H7 (cell line): ENCODE results near the gene CYP2W1. TPM values are rescaled to one million over a fixed set of nuclear protein-coding genes. Genes with fewer than 3 reads are reported as not detected.
A peak's percentile ranks its signal among the peaks of the same experiment; 100 is the strongest.

Experiments used
- DNase-seq: peaks from one replicate; pipeline ENCODE4 v3.0.0; 2012
- H3K27me3 ChIP-seq: 2 replicates; pipeline ENCODE4 v1.6.0; 2011; ENCODE audit warnings: mild to moderate bottlenecking, low read length; ENCODE audit not compliant: control insufficient read depth, insufficient read depth
- H3K36me3 ChIP-seq: replicated peaks from 2 replicates; pipeline ENCODE4 v1.5.1; 2011; ENCODE audit warnings: low read length; ENCODE audit not compliant: control insufficient read depth, insufficient read depth
- H3K4me3 ChIP-seq: 2 replicates; pipeline ENCODE4 v1.5.1; 2011; ENCODE audit warnings: low read depth, mild to moderate bottlenecking, control low read depth, low read length, moderate library complexity; ENCODE audit not compliant: insufficient read depth
- total RNA-seq: library from RNA; depleted of rRNA; stranded (reverse); fragments of >200 nt; shearing (Covaris generic); gene quantifications from 2 replicates; pipeline ENCODE4 v1.2.3, GENCODE V29; 2014

CYP2W1 gene
- total RNA-seq, 1 experiment from 2014 or later = not detected

DNA sequence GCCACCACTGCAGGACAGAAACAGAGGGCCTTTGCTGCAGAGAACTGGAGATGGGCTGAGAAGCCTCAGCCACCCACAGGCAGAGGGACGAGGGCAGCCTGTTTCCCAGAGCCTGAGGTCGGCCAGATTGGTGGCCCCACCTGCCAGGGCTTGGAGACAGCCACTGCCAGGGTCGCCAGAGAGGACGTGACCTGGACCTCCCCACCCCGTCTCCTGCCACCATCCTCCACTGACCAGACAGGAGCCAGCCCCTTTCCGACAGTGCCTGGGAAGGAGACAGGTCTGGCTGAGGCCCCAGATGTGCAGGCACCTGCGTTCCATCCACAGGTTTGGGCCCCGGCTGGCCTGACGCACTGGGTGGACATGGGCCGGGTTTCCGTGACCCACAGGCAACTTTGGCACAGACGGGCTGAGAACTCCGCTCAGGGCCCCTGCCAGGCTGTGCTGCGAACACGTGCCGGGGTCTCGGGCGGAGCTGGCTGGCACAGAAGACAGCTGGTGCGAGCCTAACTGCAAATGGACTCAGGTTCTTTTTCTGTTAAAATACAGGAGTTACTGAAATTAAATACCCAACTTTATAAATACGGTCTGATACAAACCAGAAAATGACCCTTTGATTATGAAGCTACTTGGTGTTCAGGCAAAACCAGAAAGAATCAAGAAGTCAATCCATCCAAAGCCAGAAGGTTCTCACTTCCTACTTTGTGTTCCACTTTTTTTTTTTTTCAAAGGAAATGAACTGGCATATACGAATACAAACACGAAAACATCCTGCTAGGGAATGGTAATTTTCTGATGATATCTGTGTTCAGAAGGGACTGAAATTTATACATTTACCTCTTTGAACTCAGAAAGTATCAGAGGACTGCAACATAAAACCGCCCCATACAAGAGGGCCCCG, 14.5 kb upstream of the CYP2W1 start:
- H3K36me3 ChIP-seq = peaks cover 10% of the 10 kb centered on the region
- no peak for DNase-seq
- H3K4me3 ChIP-seq = no peak overlapping the region
- no peaks in the 10 kb centered on the region for H3K27me3 ChIP-seq

DNA sequence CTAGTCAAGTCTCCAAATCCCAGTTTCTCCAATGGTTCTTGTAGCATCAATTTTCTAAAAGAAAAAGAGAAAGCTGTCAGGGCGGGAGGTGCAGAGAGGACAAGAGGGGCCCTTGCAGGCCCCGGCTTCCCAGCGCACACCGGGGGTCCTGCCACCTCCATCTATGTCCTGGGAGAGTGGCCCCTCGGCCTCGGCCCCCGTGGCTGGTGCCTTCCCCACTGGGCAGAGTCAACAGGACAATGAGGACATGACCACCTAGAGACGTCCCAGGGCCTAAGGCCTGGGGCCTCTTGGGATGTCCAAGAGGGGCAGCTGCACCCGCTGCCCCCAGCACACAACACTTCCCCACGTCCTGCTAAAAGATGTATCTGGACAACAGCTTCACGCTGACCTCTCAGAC, 13.6 kb upstream of the CYP2W1 start:
- peaks cover 10% of the 10 kb centered on the region for H3K36me3 ChIP-seq

DNA sequence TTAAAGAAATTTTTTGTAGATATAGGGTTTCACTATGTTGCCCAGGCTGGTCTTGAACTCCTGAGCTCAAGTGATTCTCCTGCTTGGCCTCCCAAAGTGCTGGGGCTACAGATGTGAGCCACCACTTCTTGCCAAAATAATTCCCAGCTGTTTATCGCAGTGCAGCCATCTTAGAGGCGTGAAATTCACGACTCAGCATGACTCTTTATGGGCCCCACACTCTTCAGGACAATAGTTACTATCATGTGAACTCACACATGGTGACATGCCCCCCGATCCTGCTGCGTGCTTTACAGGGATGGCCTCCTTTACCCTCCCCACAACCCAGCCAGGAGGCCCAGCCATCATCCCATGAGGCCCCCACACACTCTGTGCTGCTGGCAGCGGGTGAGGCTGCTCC, 12.2 kb upstream of the CYP2W1 start:
- Histone ChIP-seq H3K4me3 (no peak overlapping the region), H3K27me3 (no peaks in the 10 kb centered on the region), H3K36me3 (peaks cover 10% of the 10 kb centered on the region)
- no peak for DNase-seq

More for the DNA sequence above, 13.6 kb upstream of the CYP2W1 start:
- DNase-seq = no peak
- Histone ChIP-seq H3K4me3 (no peak overlapping the region), H3K27me3 (no peaks in the 10 kb centered on the region)

DNA sequence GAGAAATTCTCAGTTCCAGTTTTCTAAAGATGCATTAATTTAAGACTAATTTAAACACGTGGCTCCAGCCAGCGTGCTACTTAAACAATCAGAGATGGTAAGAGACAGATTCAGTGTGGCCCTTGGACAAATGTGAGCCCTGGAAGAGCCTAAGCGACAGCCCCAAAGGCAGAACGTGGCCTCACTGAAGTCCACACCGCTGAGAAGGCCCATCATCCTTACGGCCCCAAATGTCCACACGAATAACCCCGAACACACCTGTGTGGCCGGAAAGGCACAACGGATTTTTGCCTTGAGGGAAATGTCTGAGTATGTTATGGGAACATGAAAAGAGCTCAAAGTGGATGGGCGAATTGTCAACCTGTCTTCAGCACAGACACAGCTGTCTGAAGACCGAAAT, 10.9 kb upstream of the CYP2W1 start:
- DNase-seq = no peak
- no peak overlapping the region for H3K4me3 ChIP-seq
- peaks cover 10% of the 10 kb centered on the region for H3K36me3 ChIP-seq
- no peaks in the 10 kb centered on the region for H3K27me3 ChIP-seq

DNA sequence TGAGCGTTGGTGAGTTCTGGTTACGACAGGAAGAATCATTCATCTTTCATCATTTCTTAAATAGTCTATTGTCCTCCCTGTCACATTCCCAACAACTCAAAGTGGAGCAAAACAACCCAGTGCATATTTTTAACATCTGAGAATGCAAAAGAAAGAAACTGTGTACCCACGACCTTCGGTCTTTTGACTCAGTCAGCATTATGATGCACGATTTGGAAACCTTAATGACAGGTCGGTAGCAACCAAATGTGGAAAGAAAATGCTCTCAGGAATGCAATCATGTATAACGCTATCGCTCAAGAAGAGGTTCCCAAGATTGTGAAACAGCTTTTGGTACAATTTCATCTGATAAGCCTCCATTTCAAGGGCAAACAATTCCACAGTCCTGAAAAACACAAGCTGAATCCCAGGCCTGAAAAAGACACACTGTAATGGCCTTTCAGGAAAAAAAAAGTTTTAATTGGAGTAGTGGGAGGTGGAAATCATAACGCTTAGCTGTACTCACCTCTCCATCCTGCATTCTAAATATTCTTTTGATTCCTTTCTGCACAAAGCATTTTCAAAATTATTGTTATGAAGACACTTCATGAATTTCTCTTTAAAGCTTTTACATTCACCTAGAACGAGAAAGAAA, 10.2 kb upstream of the CYP2W1 start:
- Histone ChIP-seq H3K4me3 (no peak overlapping the region), H3K36me3 (peaks cover 10% of the 10 kb centered on the region), H3K27me3 (no peaks in the 10 kb centered on the region)
- no peak for DNase-seq

DNA sequence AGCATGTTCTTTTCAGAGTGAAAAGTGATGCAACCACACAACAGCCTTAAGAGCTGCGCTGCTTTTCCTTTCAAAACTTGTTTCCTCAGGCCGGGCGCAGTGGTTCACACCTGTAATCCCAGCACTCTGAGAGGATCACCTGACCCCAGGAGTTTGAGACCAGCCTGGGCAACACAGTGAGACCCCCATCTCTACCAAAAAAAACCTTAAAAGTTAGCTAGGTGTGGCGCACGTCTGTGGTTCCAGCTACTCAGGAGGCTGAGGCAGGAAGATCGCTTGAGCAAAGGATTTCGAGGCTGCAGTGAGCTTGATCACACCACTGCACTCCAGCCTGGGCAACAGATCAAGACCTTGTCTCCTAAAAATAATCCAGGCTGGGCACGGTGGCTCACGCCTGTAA, 9.7 kb upstream of the CYP2W1 start:
- Histone ChIP-seq H3K36me3 (peaks cover 10% of the 10 kb centered on the region), H3K4me3 (no peak overlapping the region), H3K27me3 (no peaks in the 10 kb centered on the region)
- no peak for DNase-seq

DNA sequence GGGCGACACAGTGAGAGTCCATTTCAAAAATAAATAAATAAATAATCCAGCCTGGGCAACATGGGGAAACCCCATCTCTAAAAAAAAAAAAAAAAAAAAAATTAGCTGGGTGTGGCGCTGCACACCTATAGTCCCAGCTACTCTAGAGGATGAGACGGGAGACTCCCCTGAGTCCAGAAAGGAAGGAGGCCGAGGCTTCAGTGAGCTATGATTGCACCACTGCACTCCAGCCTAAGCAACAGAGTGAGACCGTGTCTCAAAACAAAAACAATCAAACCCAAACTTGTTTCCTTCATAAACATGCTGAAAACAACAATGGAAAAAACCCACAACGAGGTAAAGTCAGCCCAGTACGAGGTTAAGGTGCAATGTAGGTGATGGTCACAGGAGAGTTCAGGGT, 8.8 kb upstream of the CYP2W1 start:
- H3K4me3 ChIP-seq = peak overlapping the region; percentile 91
- peaks cover 10% of the 10 kb centered on the region for H3K36me3 ChIP-seq
- no peak for DNase-seq
- H3K27me3 ChIP-seq = no peaks in the 10 kb centered on the region

DNA sequence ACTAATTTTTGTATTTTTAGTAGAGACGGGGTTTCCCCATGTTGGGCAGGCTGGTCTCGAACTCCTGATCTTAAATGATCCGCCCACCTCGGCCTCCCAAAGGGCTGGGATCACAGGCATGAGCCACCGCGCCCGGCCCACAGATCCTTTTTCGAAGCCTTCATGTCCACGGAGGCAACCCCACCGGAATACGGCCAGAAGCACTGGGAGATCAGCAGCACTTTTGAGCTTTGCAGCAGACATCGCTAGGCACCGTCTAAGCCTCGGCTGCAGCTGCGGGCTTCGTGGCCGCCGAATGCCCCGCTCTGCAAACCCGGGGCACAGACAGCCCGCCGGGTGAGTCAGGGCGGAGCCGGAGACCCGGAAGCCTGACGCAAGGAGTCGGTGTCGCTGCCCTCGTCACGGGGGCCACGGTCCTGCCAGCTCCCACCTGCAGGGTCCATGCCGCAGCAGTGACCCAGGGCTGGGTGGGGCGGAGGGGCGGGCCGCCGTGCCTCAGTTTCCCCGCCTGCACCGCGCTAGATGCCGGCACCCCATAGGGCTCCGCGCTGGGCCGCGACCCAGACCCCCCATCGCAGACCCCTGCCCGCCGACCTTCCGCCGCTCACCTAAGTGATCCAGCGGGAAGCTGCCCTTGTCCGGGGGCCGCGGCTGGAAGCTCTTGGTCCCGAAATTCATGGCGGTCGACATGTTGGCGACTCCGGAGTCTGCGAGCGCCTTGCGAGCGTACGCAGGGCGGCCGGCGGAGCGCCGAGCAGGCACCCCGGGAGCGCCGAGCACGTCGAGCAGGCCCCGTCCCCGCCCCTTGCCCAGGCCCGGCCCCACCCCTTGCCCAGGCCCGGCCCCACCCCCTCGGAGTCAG, 7.9 kb upstream of the CYP2W1 start, which contains the start of gene COX19:
Gene COX19 (minus strand): TSS at position 730 of the 862 bp plus-strand sequence. CDS start 40 bp downstream, at position 690.
- peak; percentile 99 for DNase-seq
- no peaks in the 10 kb centered on the region for H3K27me3 ChIP-seq
- peak within 1 kb of the TSS; percentile 91 for H3K4me3 ChIP-seq
- H3K36me3 ChIP-seq = peaks cover 8% of the 10 kb centered on the region

DNA sequence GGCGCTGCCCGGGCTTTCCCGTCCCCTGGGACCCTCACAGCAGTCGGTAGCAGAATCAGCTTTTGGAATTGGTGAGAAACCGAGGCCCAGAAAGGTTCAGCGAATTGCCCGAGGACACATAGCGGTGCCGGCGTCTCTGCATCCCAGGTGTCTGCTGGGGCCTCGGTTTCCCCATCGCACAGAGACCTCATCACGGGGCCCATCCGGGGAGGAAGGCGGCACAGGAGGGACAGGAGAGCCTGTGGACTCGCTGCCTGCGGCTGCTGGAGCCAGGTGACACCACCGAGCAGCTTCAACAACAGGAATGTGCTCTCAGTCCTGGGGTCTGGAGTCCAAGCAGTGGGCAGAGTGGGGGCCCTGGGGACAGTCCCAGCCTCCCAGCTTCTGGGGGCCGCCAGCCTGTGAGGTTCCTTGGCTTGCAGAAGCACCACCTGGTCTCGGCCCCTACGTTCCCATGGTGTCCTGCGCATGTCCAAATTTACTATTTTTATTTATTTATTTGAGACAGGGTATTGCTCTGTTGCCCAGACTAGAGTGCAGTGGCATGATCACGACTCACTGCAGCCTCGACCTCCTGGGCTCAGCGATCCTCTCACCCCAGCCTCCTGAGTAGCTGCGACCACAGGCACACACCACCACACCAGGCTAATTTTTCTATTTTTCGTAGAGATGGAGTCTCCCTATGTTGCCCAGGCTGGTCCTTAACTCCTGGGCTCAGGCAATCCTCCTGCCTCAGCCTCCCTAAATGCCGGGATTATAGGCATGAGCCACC, 7.1 kb upstream of the CYP2W1 start:
- peak overlapping the region; percentile 38 for H3K4me3 ChIP-seq
- H3K36me3 ChIP-seq = peaks cover 8% of the 10 kb centered on the region
- no peaks in the 10 kb centered on the region for H3K27me3 ChIP-seq
- peak; percentile 68 for DNase-seq

DNA sequence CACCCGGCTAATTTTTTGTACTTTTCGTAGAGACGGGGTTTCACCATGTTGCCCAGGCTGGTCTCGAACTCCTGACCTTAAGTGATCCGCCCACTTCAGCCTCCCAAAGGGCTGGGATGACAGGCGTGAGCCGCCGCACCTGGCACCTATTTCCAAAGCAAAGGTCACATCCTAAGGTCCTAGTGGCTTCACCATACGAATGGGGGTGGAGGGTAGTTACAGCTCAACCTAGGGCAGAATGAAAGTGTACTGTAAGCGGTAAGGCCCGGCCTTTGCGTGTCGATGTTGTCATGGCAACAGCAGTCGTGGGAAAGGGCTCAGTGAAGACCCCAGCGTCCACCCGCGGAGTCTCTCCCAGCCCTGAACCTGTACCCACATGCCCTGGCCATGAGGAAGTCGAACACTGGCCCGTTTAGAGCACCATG, 6.1 kb upstream of the CYP2W1 start:
- peaks cover 8% of the 10 kb centered on the region for H3K36me3 ChIP-seq
- no peaks in the 10 kb centered on the region for H3K27me3 ChIP-seq
- no peak for DNase-seq
- no peak overlapping the region for H3K4me3 ChIP-seq

DNA sequence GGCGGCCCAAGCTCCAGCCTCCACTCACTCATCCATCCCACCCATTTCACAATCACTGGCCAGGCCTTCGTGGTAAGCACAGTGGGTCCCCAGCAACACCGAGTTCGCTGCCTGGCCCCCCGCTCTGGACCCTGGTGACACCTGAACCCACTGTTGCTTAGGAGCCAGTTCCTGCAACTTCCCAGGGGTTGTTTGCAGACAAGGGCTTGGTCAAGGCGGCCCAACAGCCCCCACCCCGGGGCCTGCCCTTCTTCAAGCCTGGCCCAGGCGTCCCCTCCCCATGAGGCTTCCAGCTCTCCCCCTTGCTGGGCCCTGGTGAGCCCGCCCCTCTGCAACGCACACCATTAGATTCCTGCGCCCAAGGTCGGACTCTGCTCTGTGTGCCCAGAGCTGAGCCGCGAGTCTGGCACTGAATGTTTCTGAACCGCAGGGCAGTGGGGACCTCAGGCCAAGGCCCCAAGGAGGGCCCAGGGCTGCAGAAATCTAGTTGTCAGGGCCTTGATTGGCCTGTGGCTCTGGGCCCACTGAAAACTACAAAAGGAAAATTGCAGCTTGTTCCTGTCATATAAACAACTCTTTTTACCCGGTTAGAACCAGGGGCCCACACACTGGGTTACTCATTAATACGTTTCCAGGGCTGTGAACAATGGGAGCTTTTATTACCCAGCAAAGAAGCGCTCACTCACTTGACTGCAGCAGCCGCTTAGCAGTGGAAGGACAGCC, 5.5 kb upstream of the CYP2W1 start:
- Histone ChIP-seq H3K27me3 (no peaks in the 10 kb centered on the region), H3K36me3 (peaks cover 7% of the 10 kb centered on the region), H3K4me3 (no peak overlapping the region)
- no peak for DNase-seq

DNA sequence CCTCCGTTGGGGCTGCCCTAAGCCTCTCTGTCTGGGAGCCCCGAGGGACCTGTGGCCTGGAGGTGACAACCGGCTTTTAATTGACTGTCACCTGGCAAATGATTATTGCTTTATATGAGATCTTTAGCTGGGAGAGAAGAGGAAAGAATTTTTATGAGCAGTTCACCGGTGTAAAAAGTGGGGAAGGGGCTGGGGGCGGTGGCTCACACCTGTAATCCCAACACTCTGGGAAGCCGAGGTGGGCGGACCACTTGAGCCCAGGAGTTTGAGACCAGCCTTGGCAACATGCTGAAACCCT, 5.0 kb upstream of the CYP2W1 start:
- DNase-seq = no peak
- no peaks in the 10 kb centered on the region for H3K27me3 ChIP-seq
- H3K36me3 ChIP-seq = peaks cover 3% of the 10 kb centered on the region; the same call in 1 of the 2 replicates
- no peak overlapping the region for H3K4me3 ChIP-seq

DNA sequence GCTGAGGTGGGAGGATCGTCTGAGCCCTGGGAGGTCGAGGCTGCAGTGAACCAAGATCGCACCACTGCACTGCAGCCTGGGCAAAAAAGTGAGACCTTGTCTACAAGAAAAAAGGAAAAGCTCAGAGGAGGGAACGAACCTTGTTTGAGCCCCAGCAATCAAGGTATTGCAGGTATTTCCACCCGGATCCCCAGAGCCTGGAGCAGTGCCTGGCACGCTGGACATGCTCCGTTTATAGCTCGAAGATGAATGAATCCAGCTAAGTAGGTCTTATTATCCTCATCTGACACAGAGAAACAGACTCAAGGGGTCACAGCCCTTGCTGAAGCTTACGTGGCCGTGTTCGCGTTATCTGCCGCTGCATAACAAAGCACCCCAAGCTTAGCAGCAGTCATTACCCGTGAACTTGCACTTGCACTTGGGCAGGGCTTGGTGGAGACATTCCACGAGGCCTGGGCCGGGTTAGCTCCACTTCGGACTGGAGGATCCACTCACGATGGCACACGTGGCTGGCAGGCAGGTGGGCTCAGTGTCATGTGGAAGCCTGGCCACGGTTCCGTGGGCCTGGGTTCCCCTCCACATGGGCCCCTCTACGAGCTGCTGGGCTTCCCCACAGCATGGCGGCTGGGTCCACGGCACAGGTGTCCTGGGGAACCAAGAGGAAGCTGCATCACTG, 4.4 kb upstream of the CYP2W1 start:
- no peak for DNase-seq
- no peaks in the 10 kb centered on the region for H3K36me3 ChIP-seq
- H3K4me3 ChIP-seq = no peak overlapping the region
- H3K27me3 ChIP-seq = no peaks in the 10 kb centered on the region
